ENCODE results near the gene OVCA2. TPM values are rescaled to one million over a fixed set of nuclear protein-coding genes. Genes with fewer than 3 reads are reported as not detected.

Gene OVCA2
- total and polyA plus RNA-seq, 10 donors = 20.9 to 68.8 (median 35.6) TPM

GRCh38 chr17:2025622-2026309, 16.1 kb upstream of the OVCA2 start:
- H3K36me3 ChIP-seq = no peaks in the 10 kb centered on the region
- H3K27ac ChIP-seq = peak overlapping the region in 1 of 8 donors; percentile 28
- peaks cover 2 to 80% (median 33%) of the 10 kb centered on the region in 7 donors for H3K27me3 ChIP-seq (replicated peaks in 1 of 7)
- 1 to 3% (median 2%) methylated on average over 48 to 55 of the region's 55 CpGs for WGBS, 5 donors
- peak overlapping the region; percentile 33 to 84 (median 65) for H3K4me3 ChIP-seq
- TF ChIP-seq POLR2A (IDR thresholded peaks at IDR 0.05) (no peak), POLR2AphosphoS5 (IDR thresholded peaks at IDR 0.05) (peak in 1 of 3 donors; percentile 2), CTCF (IDR thresholded peaks at IDR 0.05 in 8 of 11, conservative IDR thresholded peaks at IDR 0.05 in 3 of 11) (peak in 10 of 11 experiments; percentile 8 to 66 (median 54))
- intact Hi-C loops (cut with DNase I; ENCODE audit: low total_unique reads) = loop anchor here (5.0 kb wide), 1 partner anchor 118 kb away; no protein-coding TSS in a partner anchor
- H3K4me1 ChIP-seq = peaks cover 28 to 69% (median 57%) of the 10 kb centered on the region in 6 donors
- H3K9me3 ChIP-seq = no peaks in the 10 kb centered on the region
- DNase-seq = no peak

- DNase-seq = no peak
- H3K9me3 ChIP-seq = no peaks in the 10 kb centered on the region
- 76 to 80% (median 77%) methylated on average over 11 of the region's 11 CpGs for WGBS, 5 donors
- peaks cover 36 to 77% (median 64%) of the 10 kb centered on the region in 6 donors for H3K4me1 ChIP-seq
- peaks cover 0 to 6% (median 0%) of the 10 kb centered on the region in 6 donors for H3K36me3 ChIP-seq
- H3K27me3 ChIP-seq (replicated peaks in 1 of 7) = peaks cover 2 to 73% (median 33%) of the 10 kb centered on the region in 7 donors
- TF ChIP-seq CTCF (IDR thresholded peaks at IDR 0.05 in 8 of 11, conservative IDR thresholded peaks at IDR 0.05 in 3 of 11) (no peak), POLR2AphosphoS5 (IDR thresholded peaks at IDR 0.05) (no peak), POLR2A (IDR thresholded peaks at IDR 0.05) (no peak)
- intact Hi-C loops (cut with DNase I; ENCODE audit: low total_unique reads) = loop anchor here (5.0 kb wide), 1 partner anchor 120 kb away; no protein-coding TSS in a partner anchor
- no peak overlapping the region for H3K4me3 ChIP-seq
- H3K27ac ChIP-seq = no peak overlapping the region
These were observed 14.1 kb upstream of the OVCA2 start for GRCh38 chr17:2027528-2028233.

GRCh38 chr17:2028234-2028614, 13.6 kb upstream of the OVCA2 start:
- peaks cover 2 to 68% (median 33%) of the 10 kb centered on the region in 7 donors for H3K27me3 ChIP-seq (replicated peaks in 1 of 7)
- no peak overlapping the region for H3K27ac ChIP-seq
- no peak for TF ChIP-seq POLR2AphosphoS5 (IDR thresholded peaks at IDR 0.05)
- H3K4me3 ChIP-seq = no peak overlapping the region
- DNase-seq = no peak
- WGBS, 5 donors = 90 to 94% (median 92%) methylated on average over 2 to 5 of the region's 5 CpGs
- H3K36me3 ChIP-seq = peaks cover 0 to 11% (median 0%) of the 10 kb centered on the region in 6 donors
- H3K9me3 ChIP-seq = no peaks in the 10 kb centered on the region
- H3K4me1 ChIP-seq = peaks cover 36 to 77% (median 61%) of the 10 kb centered on the region in 6 donors
- intact Hi-C loops (cut with DNase I; ENCODE audit: low total_unique reads) = loop anchor here (5.0 kb wide), 1 partner anchor 121 kb away; no protein-coding TSS in a partner anchor

GRCh38 chr17:2028737-2029136, 13.1 kb upstream of the OVCA2 start:
- Histone ChIP-seq H3K9me3 (no peaks in the 10 kb centered on the region), H3K27ac (no peak overlapping the region), H3K27me3 (replicated peaks in 1 of 7) (peaks cover 2 to 62% (median 28%) of the 10 kb centered on the region in 7 donors), H3K4me3 (no peak overlapping the region), H3K4me1 (peaks cover 31 to 77% (median 59%) of the 10 kb centered on the region in 6 donors), H3K36me3 (peaks cover 0 to 17% (median 4%) of the 10 kb centered on the region in 6 donors)
- TF ChIP-seq POLR2A (IDR thresholded peaks at IDR 0.05) = no peak
- no peak for TF ChIP-seq CTCF (IDR thresholded peaks at IDR 0.05 in 8 of 11, conservative IDR thresholded peaks at IDR 0.05 in 3 of 11)
- no peak for TF ChIP-seq POLR2AphosphoS5 (IDR thresholded peaks at IDR 0.05)
- no peak for DNase-seq
- 46 to 70% (median 59%) methylated on average over 5 to 6 of the region's 6 CpGs for WGBS, 5 donors
- intact Hi-C loops (cut with DNase I; ENCODE audit: low total_unique reads) = loop anchor here (5.0 kb wide), 1 partner anchor 121 kb away; no protein-coding TSS in a partner anchor

All from spleen (tissue), 11 donors.